Pancreas (tissue), 10 donors: ENCODE results near the gene BIK. TPM values are rescaled to one million over a fixed set of nuclear protein-coding genes. Genes with fewer than 3 reads are reported as not detected.
A peak's percentile ranks its signal among the peaks of the same experiment; 100 is the strongest.

ENCODE experiments used
- ATAC-seq, 4 donors: fragments of 200-7000 bp; cut with Tn5 transposase; one replicate each; pipeline versions ENCODE4 v1.8.0 to v1.9.1; 2020; ENCODE audit warnings: mild to moderate bottlenecking in 4 of 4, moderate library complexity in 4 of 4
- DNase-seq, 6 donors: peaks; one replicate each; pipeline ENCODE4 v3.0.0-alpha.2; 2020
- FAIRE-seq: peaks from 2 replicates; lab custom pipeline; 2012; peaks lifted over from hg19 to GRCh38; lab: Jason Lieb, UNC
- H3K27ac ChIP-seq, 4 donors: fragments of 200-600 bp; sonication (generic); 1 replicate in 3 of 4; 2 replicates in 1 of 4; pipeline versions ENCODE4 v1.5.0 to v1.8.0; 2020
- H3K27me3 ChIP-seq, 4 donors: fragments of 200-600 bp; one replicate each; pipeline ENCODE4 v1.8.0; 2021
- H3K36me3 ChIP-seq, 3 donors: fragments of 200-600 bp; sonication (generic) in 1 of 3; one replicate each; pipeline versions ENCODE4 v1.5.0 to v1.8.0; 2020 to 2021
- H3K4me1 ChIP-seq, 3 donors: fragments of 200-600 bp; one replicate each; pipeline ENCODE4 v1.8.0; 2021
- H3K4me3 ChIP-seq, 4 donors: fragments of 200-600 bp; sonication (generic) in 2 of 4; one replicate each; pipeline versions ENCODE4 v1.5.0 to v1.8.0; 2020 to 2021
- H3K9me3 ChIP-seq, 4 donors: fragments of 200-600 bp; one replicate each; pipeline ENCODE4 v1.8.0; 2021
- CTCF ChIP-seq, 4 donors: fragments of 200-600 bp; sonication (generic) in 3 of 4; IDR thresholded peaks; one replicate each; pipeline versions ENCODE4 v1.5.0 to v1.8.0; 2021; ENCODE audit warnings: antibody characterized with exemption in 4 of 4
- WGBS, 2 donors: extraction: QIAGEN DNeasy Blood & Tissue Kit; methylation state at CpG; one replicate each; pipeline ENCODE4 v1.1.7; 2013; 5-methylcytosine and 5-hydroxymethylcytosine counted together
- intact Hi-C, 3 donors: fragments of 100-400 bp; cut with DNase I; formaldehyde crosslinking; loops; one replicate each; pipeline versions ENCODE4 v1.11.1 to v1.14.2; 2022
- polyA plus RNA-seq, 2 donors: library from polyadenylated mRNA; stranded (reverse); fragments of 200-250 nt; gene quantifications; one replicate each; pipeline ENCODE4 v1.2.3, GENCODE V29; 2013
- total RNA-seq, 6 donors: library from RNA; stranded (reverse); fragmentation: NEBNext Ultra II Directional in 4 of 6; extraction: Animal tissue kit (Norgen Biotek cat#: 25700) in 4 of 6; gene quantifications; one replicate each; pipeline versions ENCODE4 v1.2.1 to v1.2.4, GENCODE V29; 2021 to 2023
- donor health status: healthy with polysubstance abuse.
- donor health status: DM: no; HTN: no; CAD: no; lungs with moderate emphysema.
- donor health status: DM: no; HTN: no; CAD: no.
- donor health status: control.
- donor health status: control.
- donor health status: Bipolar disorder and iron deficiency.
- donor health status: DM: yes; HTN: yes; CAD: no.
- donor health status: DM: no; HTN: no; CAD: no.
- donor health status: DM: no; HTN: no; CAD: no.
- donor health status: DM: yes; HTN: yes; CAD: no.

The BIK gene
- total and polyA plus RNA-seq, 8 donors = 0.97 to 8.4 (median 3.1) TPM

- DNase-seq (no peak), FAIRE-seq (no peak), ATAC-seq (no peak)
- intact Hi-C loops = no loop called here
- Histone ChIP-seq H3K27me3 (no peaks in the 10 kb centered on the region), H3K9me3 (no peaks in the 10 kb centered on the region), H3K36me3 (no peaks in the 10 kb centered on the region), H3K27ac (no peak overlapping the region), H3K4me3 (no peak overlapping the region), H3K4me1 (peaks cover 0 to 3% (median 0%) of the 10 kb centered on the region in 3 donors)
- TF ChIP-seq CTCF (IDR thresholded peaks at IDR 0.05) = no peak
- WGBS, 2 donors = 87 to 88% methylated on average over 12 of the region's 12 CpGs
These were observed 45.9 kb downstream of the BIK start for GRCh38 chr22:43156413-43156812.

GRCh38 chr22:43157874-43158546, 47.5 kb downstream of the BIK start:
- Histone ChIP-seq H3K9me3 (no peaks in the 10 kb centered on the region), H3K4me1 (no peaks in the 10 kb centered on the region), H3K27me3 (no peaks in the 10 kb centered on the region), H3K27ac (no peak overlapping the region), H3K36me3 (no peaks in the 10 kb centered on the region), H3K4me3 (no peak overlapping the region)
- TF ChIP-seq CTCF (IDR thresholded peaks at IDR 0.05) = no peak
- intact Hi-C loops = no loop called here
- 75 to 80% methylated on average over 9 of the region's 9 CpGs for WGBS, 2 donors
- FAIRE-seq (no peak), ATAC-seq (no peak), DNase-seq (no peak)

GRCh38 chr22:43158778-43159483, 48.4 kb downstream of the BIK start:
- DNase-seq (peak in 1 of 6 donors; percentile 67), FAIRE-seq (no peak), ATAC-seq (no peak)
- Histone ChIP-seq H3K27me3 (no peaks in the 10 kb centered on the region), H3K27ac (peak overlapping the region in 1 of 4 donors; percentile 36), H3K4me3 (no peak overlapping the region), H3K36me3 (no peaks in the 10 kb centered on the region), H3K9me3 (no peaks in the 10 kb centered on the region), H3K4me1 (no peaks in the 10 kb centered on the region)
- WGBS, 2 donors = 89 to 90% methylated on average over 22 to 24 of the region's 24 CpGs
- TF ChIP-seq CTCF (IDR thresholded peaks at IDR 0.05) = no peak
- intact Hi-C loops = no loop called here

- peak overlapping the region in 1 of 4 donors; percentile 36 for H3K27ac ChIP-seq
- intact Hi-C loops = no loop called here
- no peaks in the 10 kb centered on the region for H3K9me3 ChIP-seq
- TF ChIP-seq CTCF (IDR thresholded peaks at IDR 0.05) = peak in 2 of 4 donors; percentile 8 to 14
- DNase-seq (peak in 4 of 6 donors; percentile 31 to 68 (median 60)), FAIRE-seq (no peak), ATAC-seq (peak; percentile 18 to 63 (median 50))
- H3K4me1 ChIP-seq = no peaks in the 10 kb centered on the region
- H3K4me3 ChIP-seq = no peak overlapping the region
- no peaks in the 10 kb centered on the region for H3K36me3 ChIP-seq
- no peaks in the 10 kb centered on the region for H3K27me3 ChIP-seq
- WGBS, 2 donors = 57 to 59% methylated on average over 17 to 18 of the region's 18 CpGs
These were observed 49.1 kb downstream of the BIK start for GRCh38 chr22:43159484-43160178.
